UCSD-AML1 (cell line): ENCODE measurements around the gene TOP1.

Source experiments
- DNase-seq: peaks from one replicate; lab custom pipeline; 2025; ENCODE audit not compliant: unreplicated experiment; lab: John Stamatoyannopoulos, UW

The TOP1 gene

GRCh38 chr20:41055679-41056078, 27.1 kb downstream of the TOP1 start:
- DNase-seq: no peak

- no peak for DNase-seq
Observed at GRCh38 chr20:41057999-41058673, 29.5 kb downstream of the TOP1 start.

- DNase-seq: no peak
Observed at GRCh38 chr20:41058674-41059635, 30.3 kb downstream of the TOP1 start.

- no peak for DNase-seq
Observed at GRCh38 chr20:41061155-41061554, 32.5 kb downstream of the TOP1 start.

GRCh38 chr20:41063442-41063841, 34.8 kb downstream of the TOP1 start:
- DNase-seq: no peak

GRCh38 chr20:41064377-41064776, 35.8 kb downstream of the TOP1 start:
- DNase-seq: no peak

- DNase-seq: no peak
Observed at GRCh38 chr20:41065716-41066115, 37.1 kb downstream of the TOP1 start.

- no peak for DNase-seq
Observed at GRCh38 chr20:41068806-41069205, 40.2 kb downstream of the TOP1 start.

GRCh38 chr20:41072190-41072863, 43.7 kb downstream of the TOP1 start:
- DNase-seq: peak; percentile 25

GRCh38 chr20:41072915-41073314, 44.3 kb downstream of the TOP1 start:
- no peak for DNase-seq

GRCh38 chr20:41074441-41074840, 45.8 kb downstream of the TOP1 start:
- no peak for DNase-seq

- DNase-seq: no peak
Observed at GRCh38 chr20:41076776-41077175, 48.2 kb downstream of the TOP1 start.

- no peak for DNase-seq
Observed at GRCh38 chr20:41078329-41078728, 49.7 kb downstream of the TOP1 start.

- no peak for DNase-seq
Observed at GRCh38 chr20:41079066-41079465, 50.4 kb downstream of the TOP1 start.

- no peak for DNase-seq
Observed at GRCh38 chr20:41080866-41081265, 52.2 kb downstream of the TOP1 start.

- no peak for DNase-seq
Observed at GRCh38 chr20:41081276-41081814, 52.7 kb downstream of the TOP1 start.

GRCh38 chr20:41082306-41082705, 53.7 kb downstream of the TOP1 start:
- no peak for DNase-seq

- no peak for DNase-seq
Observed at GRCh38 chr20:41085606-41086005, 57.0 kb downstream of the TOP1 start.

- DNase-seq: peak; percentile 27
Observed at GRCh38 chr20:41086402-41087324, 58.0 kb downstream of the TOP1 start.

GRCh38 chr20:41087325-41087685, 58.7 kb downstream of the TOP1 start:
- DNase-seq: no peak
